Measurements from ENCODE around the gene GUCA1A.
"Not testable (repeated sequence)": the region's sequence is repeated elsewhere in the genome, so short reads cannot be mapped to it uniquely, and the experiment has no call there.

GUCA1A gene

GRCh38 chr6:42202131-42202915, 29.2 kb downstream of the GUCA1A start:
- DNase-seq = not testable (repeated sequence)

DNA sequence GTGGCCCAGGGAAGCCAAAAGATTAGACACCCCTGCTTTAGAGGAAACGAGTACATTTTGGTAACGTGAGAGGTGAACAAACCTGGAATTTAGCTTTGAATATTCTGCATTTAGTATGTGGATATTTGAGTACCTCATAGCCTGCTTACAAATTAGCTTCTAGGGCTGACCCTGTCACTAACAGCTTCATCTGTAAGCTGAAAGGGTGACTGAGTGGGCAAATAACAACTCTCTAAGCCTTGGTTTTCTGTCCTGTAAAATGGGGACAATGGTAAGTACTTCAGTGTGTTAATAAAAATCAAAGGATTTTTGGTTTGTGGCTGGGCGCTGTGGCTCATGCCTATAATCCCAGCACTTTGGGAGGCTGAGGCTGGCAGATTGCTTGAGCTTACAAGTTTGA, 30.0 kb downstream of the GUCA1A start:
- no peak for DNase-seq

DNA sequence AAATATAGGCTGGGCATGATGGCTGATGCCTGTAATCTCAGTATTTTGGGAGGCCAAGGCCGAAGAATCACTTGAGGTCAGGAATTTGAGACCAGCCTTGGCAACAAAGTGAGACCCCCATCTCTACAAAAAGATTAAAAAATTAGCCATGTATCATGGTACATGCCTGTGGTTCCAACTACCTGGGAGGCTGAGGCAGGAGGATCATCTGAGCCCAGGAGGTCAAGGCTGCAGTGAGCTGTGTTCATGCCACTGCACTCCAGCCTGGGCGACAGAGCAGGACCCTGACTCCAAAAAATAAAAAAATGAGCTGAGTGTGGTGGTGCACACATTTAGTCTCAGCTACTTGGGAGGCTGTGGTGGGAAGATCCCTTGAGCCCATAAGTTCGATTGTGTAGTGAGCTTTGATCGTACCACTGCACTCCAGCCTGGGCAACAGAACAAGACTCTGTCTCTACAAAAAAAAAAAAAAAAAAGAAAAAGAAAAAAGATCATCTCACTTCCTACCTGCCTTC, 31.7 kb downstream of the GUCA1A start:
- DNase-seq = no peak

- not testable (repeated sequence) for DNase-seq
Measured at GRCh38 chr6:42207559-42207958, 34.4 kb downstream of the GUCA1A start.

DNA sequence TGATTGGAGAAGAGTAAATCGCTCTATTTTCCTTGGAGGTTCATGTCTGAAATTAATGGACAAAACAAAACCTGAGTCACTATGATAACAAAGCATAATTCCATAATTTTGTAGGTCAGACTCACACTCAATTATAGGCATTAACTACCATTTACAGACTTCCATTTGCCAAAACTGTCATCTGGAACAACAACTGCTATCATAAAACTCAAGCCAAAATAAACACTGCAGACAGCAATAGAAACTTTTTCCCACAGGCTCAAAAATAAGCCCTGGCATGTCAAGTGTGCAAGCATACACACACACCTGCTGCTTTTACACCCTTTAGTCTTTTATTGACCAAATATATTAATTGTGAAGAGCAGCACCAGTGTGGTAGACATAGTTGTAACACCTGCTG, 37.4 kb downstream of the GUCA1A start:
- no peak for DNase-seq

- DNase-seq = no peak
Measured at GRCh38 chr6:42211726-42212125, 38.6 kb downstream of the GUCA1A start.

DNA sequence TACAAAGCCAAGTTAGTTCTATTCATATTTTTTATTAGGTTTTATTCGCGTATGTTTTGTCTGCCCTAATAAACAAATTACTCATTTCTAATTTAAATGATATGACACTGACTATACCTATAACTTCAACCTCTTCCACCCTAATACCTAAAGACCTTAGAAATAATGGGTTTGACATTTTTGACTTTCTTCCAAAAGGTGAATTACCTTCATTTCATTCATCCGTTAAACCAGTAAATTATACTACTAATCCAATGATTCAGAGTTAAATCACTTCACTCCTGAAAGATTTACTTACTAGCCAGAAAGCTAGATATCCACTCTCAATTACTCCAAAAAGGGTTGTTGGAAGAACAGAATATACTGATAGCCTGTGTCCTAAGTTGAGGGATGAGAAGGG, 39.3 kb downstream of the GUCA1A start:
- DNase-seq = no peak

DNA sequence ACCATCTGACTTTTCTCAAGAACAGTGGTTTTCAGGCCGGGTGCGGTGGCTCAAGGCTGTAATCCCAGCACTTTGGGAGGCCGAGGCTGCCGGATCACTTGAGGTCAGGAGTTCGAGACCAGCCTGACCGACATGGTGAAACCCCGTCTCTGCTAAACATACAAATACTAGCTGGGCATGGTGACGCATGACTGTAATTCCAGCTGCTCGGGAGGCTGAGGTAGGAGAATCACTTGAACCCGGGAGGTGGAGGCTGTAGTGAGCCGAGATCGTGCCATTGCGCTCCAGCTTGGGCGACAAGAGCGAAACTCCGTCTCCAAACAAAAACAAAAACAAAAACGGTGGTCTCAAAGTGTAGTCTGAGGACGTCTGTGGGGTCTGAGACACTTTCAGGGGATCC, 43.3 kb downstream of the GUCA1A start:
- not testable (repeated sequence) for DNase-seq

GRCh38 chr6:42217157-42217518, 44.0 kb downstream of the GUCA1A start:
- no peak for DNase-seq

DNA sequence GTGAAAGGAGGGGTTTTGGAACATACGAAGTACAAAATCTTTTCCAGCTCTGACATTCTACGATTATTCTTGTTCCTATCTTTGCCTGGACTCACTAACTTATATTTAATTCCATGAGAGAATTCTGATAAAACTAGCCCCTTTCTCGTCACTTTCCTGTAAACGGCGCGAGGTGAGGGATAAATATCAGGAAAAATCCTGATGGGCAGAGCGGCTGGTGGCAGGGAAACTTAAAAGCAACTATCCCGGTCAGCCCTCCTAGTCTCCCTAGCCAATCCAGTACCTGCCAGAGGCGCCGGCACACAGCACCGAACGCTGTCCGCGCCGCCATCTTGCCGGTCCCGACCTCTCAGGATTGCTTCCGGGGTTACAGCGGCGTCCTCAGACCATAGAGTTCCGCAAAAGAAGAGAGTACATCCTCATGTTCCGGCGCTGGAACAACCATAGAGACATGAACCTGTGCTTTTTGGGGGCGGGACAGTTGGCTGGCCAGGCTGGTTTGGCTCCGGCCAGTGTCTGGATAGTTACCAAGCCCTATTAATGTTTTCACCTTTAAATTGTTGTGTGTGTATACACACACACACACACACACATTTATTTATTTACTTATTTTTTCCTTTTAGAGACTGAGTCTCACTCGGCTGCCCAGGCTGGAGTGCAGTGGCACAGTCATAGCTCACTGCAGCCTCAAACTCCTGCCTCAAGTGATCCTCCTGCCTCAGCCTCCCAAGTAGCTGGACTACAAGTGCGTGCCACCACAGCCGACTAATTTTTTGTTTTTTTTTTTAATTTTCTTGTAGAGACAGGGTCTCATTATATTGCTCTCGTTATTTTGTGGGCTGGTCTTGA, 44.6 kb downstream of the GUCA1A start, which contains the start of gene MRPS10:
MRPS10 (minus strand) TSS at position 343 of the 849 bp plus-strand sequence; CDS start at position 331, 12 bp downstream.
- DNase-seq = peak; percentile 46 to 95 (median 86)

DNA sequence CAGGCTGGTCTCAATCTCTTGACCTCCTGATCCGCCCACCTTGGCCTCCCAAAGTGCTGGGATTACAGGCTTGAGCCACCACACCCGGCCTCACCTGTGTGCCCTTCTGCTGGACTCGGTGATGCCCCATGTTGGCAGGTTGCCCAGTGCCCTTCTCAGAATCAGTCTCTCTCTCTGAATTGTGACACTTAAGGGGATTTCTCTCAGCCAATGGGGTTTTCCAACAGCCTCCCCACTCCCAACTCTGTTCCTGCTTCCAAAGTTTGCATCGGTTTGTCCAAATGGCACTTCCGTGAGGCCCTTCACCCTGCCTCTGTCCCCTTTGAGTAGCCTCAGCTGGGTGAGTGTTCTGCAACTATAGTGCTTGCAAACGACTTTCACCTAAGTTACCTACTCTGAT, 47.6 kb downstream of the GUCA1A start:
- DNase-seq = no peak

GRCh38 chr6:42221546-42221945, 48.4 kb downstream of the GUCA1A start:
- no peak for DNase-seq

DNA sequence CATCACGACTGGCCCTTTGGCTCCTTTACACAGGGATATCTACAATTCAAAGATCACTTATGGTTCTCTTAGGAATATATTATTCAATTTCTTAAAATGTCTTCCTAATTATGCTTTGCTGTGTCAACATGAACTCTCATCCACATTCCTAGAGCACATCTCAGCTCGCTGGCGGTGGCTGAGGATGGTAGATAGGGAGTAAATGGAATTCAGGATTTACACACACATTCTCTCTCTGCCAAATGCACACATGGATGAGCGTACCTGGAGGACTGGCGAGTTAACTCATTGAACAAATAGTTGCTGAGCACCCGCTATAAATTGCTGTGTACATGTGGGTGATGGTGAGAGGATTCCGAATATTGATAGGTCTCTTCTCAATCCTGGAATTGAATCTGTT, 49.3 kb downstream of the GUCA1A start:
- DNase-seq = no peak

GRCh38 chr6:42224222-42225028, 51.3 kb downstream of the GUCA1A start:
- no peak for DNase-seq

GRCh38 chr6:42225029-42225339, 51.8 kb downstream of the GUCA1A start:
- no peak for DNase-seq

- no peak for DNase-seq
Measured at GRCh38 chr6:42225419-42225818, 52.3 kb downstream of the GUCA1A start.

DNA sequence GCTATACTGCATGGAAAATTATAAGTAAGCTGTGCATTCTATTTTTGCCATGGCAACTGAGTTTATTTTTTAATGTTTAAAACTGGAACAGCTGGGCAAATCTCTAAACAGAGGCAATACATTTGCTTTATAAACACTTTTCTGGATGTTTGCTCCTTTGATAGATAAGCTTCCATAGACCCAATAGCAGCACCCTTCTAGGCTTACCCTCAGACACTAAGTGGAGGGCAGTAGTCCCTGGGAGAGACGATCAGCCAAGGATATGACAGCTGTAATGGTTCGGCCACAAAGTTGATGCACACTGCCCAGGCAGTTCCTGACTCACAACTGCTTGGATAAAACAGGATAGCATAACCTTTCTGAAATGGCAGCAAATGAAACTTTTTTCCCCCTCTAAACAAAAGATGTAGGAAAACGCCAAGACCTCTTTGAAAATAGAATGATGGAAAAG, 53.0 kb downstream of the GUCA1A start:
- DNase-seq = no peak

- DNase-seq = no peak
Measured at GRCh38 chr6:42226645-42227143, 53.5 kb downstream of the GUCA1A start.

DNA sequence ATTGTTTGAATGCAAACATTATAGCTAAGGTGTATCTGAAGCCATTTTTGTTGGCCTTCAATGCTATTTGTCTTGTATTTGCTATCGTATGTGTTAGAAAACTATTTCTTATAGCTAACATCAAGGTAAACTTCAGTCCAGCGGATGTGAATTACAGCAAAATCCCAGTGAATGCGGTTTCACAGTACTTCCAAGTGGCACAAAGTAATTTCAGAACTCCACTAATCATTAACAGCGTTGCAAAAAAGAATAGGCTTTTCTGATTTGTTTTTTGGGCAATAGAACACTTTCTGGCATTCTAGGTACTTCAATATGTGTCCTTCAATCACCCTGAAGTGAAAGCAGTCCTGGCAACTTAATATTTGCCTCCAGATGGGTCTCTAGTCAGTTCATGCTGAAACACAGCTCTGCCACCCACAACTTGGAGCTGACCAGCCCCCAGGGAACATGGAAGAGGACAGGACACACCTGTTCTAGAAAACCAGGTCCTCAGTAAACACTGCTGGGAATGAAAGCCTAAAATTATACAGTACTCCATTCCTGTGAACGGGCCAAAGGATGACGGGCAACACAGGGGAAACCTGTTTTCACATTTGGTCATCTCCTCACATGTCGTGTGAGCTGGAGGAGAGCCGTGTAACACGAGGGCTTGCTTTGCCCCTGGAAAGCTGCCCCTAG, 54.1 kb downstream of the GUCA1A start:
- DNase-seq = no peak

GRCh38 chr6:42228305-42228704, 55.1 kb downstream of the GUCA1A start:
- no peak for DNase-seq

All from nucleus accumbens (tissue), 56 donors.